T-helper 1 cell treated with Interleukin-12 subunit alpha and Interleukin-12 subunit beta and Interleukin-4 antibody, amounts not matched to agents 30 ng/mL and 1 ng/mL, for 36 hours (primary cell): ENCODE results near the gene DDX51. TPM values are rescaled to one million over a fixed set of nuclear protein-coding genes. Genes with fewer than 3 reads are reported as not detected.

Experiments used
- intact Hi-C: fragments of 100-400 bp; cut with micrococcal nuclease; formaldehyde crosslinking; loops from one replicate; pipeline ENCODE4 v1.15.1; 2024
- total RNA-seq: library from RNA; stranded (reverse); gene quantifications from 2 replicates; pipeline ENCODE4 v1.2.3, GENCODE V29; 2022

Gene DDX51
- total RNA-seq, 1 donor from 2014 or later: 32.6 TPM

- intact Hi-C loops: loop anchor here (1.0 kb wide), 1 partner anchor 10 kb away; no protein-coding TSS in a partner anchor
Observed at GRCh38 chr12:132179431-132180362, 35.6 kb upstream of the DDX51 start.

- intact Hi-C loops: loop anchor here (1.0 kb wide), 1 partner anchor 10 kb away; no protein-coding TSS in a partner anchor
Observed at GRCh38 chr12:132178801-132179401, 34.8 kb upstream of the DDX51 start.

- intact Hi-C loops: no loop called here
Observed at GRCh38 chr12:132178316-132178715, 34.2 kb upstream of the DDX51 start.

- intact Hi-C loops: no loop called here
Observed at GRCh38 chr12:132176920-132177551, 32.9 kb upstream of the DDX51 start.

GRCh38 chr12:132176385-132176919 lies 32.3 kb upstream of the DDX51 start:
- intact Hi-C loops: no loop called here

GRCh38 chr12:132175496-132176384 lies 31.6 kb upstream of the DDX51 start:
- intact Hi-C loops: no loop called here

GRCh38 chr12:132174839-132175490 lies 30.8 kb upstream of the DDX51 start:
- intact Hi-C loops: no loop called here

GRCh38 chr12:132174015-132174838 lies 30.1 kb upstream of the DDX51 start:
- intact Hi-C loops: no loop called here

- intact Hi-C loops: no loop called here
Observed at GRCh38 chr12:132173135-132174014, 29.3 kb upstream of the DDX51 start.

- intact Hi-C loops: no loop called here
Observed at GRCh38 chr12:132172619-132173018, 28.5 kb upstream of the DDX51 start.

- intact Hi-C loops: no loop called here
Observed at GRCh38 chr12:132171968-132172521, 27.9 kb upstream of the DDX51 start.

- intact Hi-C loops: no loop called here
Observed at GRCh38 chr12:132171293-132171967, 27.3 kb upstream of the DDX51 start.

GRCh38 chr12:132170637-132171292 lies 26.6 kb upstream of the DDX51 start:
- intact Hi-C loops: no loop called here

GRCh38 chr12:132170094-132170636 lies 26.0 kb upstream of the DDX51 start:
- intact Hi-C loops: no loop called here

GRCh38 chr12:132169376-132169775 lies 25.3 kb upstream of the DDX51 start:
- intact Hi-C loops: no loop called here

GRCh38 chr12:132168311-132169031 lies 24.4 kb upstream of the DDX51 start:
- intact Hi-C loops: no loop called here
